GM12892 (cell line): ENCODE data around the gene DIDO1.

ENCODE experiments used
- DNase-seq: peaks from one replicate; pipeline ENCODE4 v3.0.0; 2011; ENCODE audit not compliant: insufficient read length
- FAIRE-seq: peaks from 2 replicates; lab custom pipeline; 2011; peaks lifted over from hg19 to GRCh38; lab: Jason Lieb, UNC
- POLR2A ChIP-seq: IDR thresholded peaks from 2 replicates; pipeline ENCODE4 v1.6.1; 2011; ENCODE audit warnings: low read depth, low read length, control low read depth
- POLR2AphosphoS5 ChIP-seq: IDR thresholded peaks from 2 replicates; pipeline ENCODE4 v1.6.1; 2011; ENCODE audit warnings: low read depth, low read length, control low read depth
- TAF1 ChIP-seq: IDR thresholded peaks from 2 replicates; pipeline ENCODE4 v1.6.1; 2011; ENCODE audit warnings: low read depth, mild to moderate bottlenecking, control low read depth, low read length, borderline replicate concordance

The DIDO1 gene

GRCh38 chr20:62922451-62922921 is 3.8 kb downstream of the DIDO1 start:
- DNase-seq = no peak
- no peak for FAIRE-seq
- TF ChIP-seq POLR2A (no peak), TAF1 (no peak), POLR2AphosphoS5 (no peak)

GRCh38 chr20:62921119-62921687 is 5.1 kb downstream of the DIDO1 start:
- FAIRE-seq = peak; percentile 38
- TF ChIP-seq POLR2AphosphoS5 (no peak), POLR2A (no peak), TAF1 (no peak)
- no peak for DNase-seq

GRCh38 chr20:62920039-62920645 is 6.2 kb downstream of the DIDO1 start:
- TF ChIP-seq TAF1 (no peak), POLR2AphosphoS5 (no peak), POLR2A (no peak)
- no peak for DNase-seq
- FAIRE-seq = no peak

GRCh38 chr20:62918831-62919230 is 7.5 kb downstream of the DIDO1 start:
- DNase-seq (no peak), FAIRE-seq (peak; percentile 40)
- TF ChIP-seq TAF1 (no peak), POLR2A (no peak), POLR2AphosphoS5 (no peak)

GRCh38 chr20:62918147-62918546 is 8.2 kb downstream of the DIDO1 start:
- no peak for TF ChIP-seq POLR2AphosphoS5
- no peak for TF ChIP-seq POLR2A
- no peak for TF ChIP-seq TAF1
- DNase-seq = no peak
- FAIRE-seq = no peak

- FAIRE-seq (no peak), DNase-seq (no peak)
- TF ChIP-seq POLR2A (no peak), POLR2AphosphoS5 (no peak), TAF1 (no peak)
Measured at GRCh38 chr20:62917720-62918119, 8.6 kb downstream of the DIDO1 start.

GRCh38 chr20:62916703-62917476 is 9.4 kb downstream of the DIDO1 start:
- TF ChIP-seq POLR2AphosphoS5 (no peak), POLR2A (no peak), TAF1 (no peak)
- DNase-seq = no peak
- no peak for FAIRE-seq

GRCh38 chr20:62914970-62915457 is 11.3 kb downstream of the DIDO1 start:
- TF ChIP-seq POLR2A = no peak
- no peak for TF ChIP-seq TAF1
- no peak for TF ChIP-seq POLR2AphosphoS5
- DNase-seq = no peak
- FAIRE-seq = no peak

- DNase-seq (no peak), FAIRE-seq (no peak)
- no peak for TF ChIP-seq POLR2A
- TF ChIP-seq TAF1 = no peak
Measured at GRCh38 chr20:62914436-62914835, 11.9 kb downstream of the DIDO1 start.

GRCh38 chr20:62913043-62913630 is 13.2 kb downstream of the DIDO1 start:
- no peak for FAIRE-seq
- TF ChIP-seq POLR2AphosphoS5 (no peak), TAF1 (no peak), POLR2A (no peak)
- no peak for DNase-seq

GRCh38 chr20:62911701-62912280 is 14.5 kb downstream of the DIDO1 start:
- FAIRE-seq = no peak
- no peak for TF ChIP-seq POLR2A
- TF ChIP-seq TAF1 = no peak
- no peak; the same call in 1 of the 2 replicates for TF ChIP-seq POLR2AphosphoS5
- no peak for DNase-seq
